HuH-7.5 (cell line): ENCODE results near the gene SEMA6B.

Source experiments
- DNase-seq: peaks from one replicate; pipeline ENCODE4 v3.0.0; 2011; ENCODE audit warnings: low spot score

The SEMA6B gene

GRCh38 chr19:4587527-4587926 is 28.0 kb upstream of the SEMA6B start:
- DNase-seq: no peak

GRCh38 chr19:4586691-4587090 is 27.2 kb upstream of the SEMA6B start:
- DNase-seq: no peak

- DNase-seq: no peak
These were observed 26.8 kb upstream of the SEMA6B start for GRCh38 chr19:4586245-4586644.

GRCh38 chr19:4585556-4585955 is 26.1 kb upstream of the SEMA6B start:
- DNase-seq: no peak

GRCh38 chr19:4584670-4585460 is 25.4 kb upstream of the SEMA6B start:
- peak; percentile 74 for DNase-seq

GRCh38 chr19:4583961-4584669 is 24.6 kb upstream of the SEMA6B start:
- DNase-seq: peak; percentile 93

GRCh38 chr19:4582980-4583842 is 23.7 kb upstream of the SEMA6B start:
- peak; percentile 49 for DNase-seq

- DNase-seq: peak; percentile 89
These were observed 22.4 kb upstream of the SEMA6B start for GRCh38 chr19:4581666-4582553.

GRCh38 chr19:4580961-4581665 is 21.6 kb upstream of the SEMA6B start:
- DNase-seq: peak; percentile 58

- peak; percentile 83 for DNase-seq
These were observed 20.8 kb upstream of the SEMA6B start for GRCh38 chr19:4580021-4580901.

- DNase-seq: no peak
These were observed 19.9 kb upstream of the SEMA6B start for GRCh38 chr19:4579389-4579788.

- peak; percentile 35 for DNase-seq
These were observed 19.2 kb upstream of the SEMA6B start for GRCh38 chr19:4578552-4579248.

- DNase-seq: peak; percentile 70
These were observed 17.7 kb upstream of the SEMA6B start for GRCh38 chr19:4577020-4577782.

- DNase-seq: peak; percentile 93
These were observed 16.8 kb upstream of the SEMA6B start for GRCh38 chr19:4576016-4576933.

GRCh38 chr19:4575267-4576015 is 16.0 kb upstream of the SEMA6B start:
- peak; percentile 87 for DNase-seq

- no peak for DNase-seq
These were observed 14.2 kb upstream of the SEMA6B start for GRCh38 chr19:4573682-4574081.
